DND-41 (cell line): Measurements from ENCODE around the gene KIF5A.

Experiments used
- ATAC-seq: fragments of 200-7000 bp; cut with Tn5 transposase; 3 replicates; pipeline ENCODE4 v1.9.1; 2021; ENCODE audit warnings: low read depth; ENCODE audit not compliant: insufficient read depth
- DNase-seq: peaks from one replicate; pipeline ENCODE4 v3.0.0-alpha.2; 2020
- H2AFZ ChIP-seq: 2 replicates; pipeline ENCODE4 v1.6.0; 2012; ENCODE audit warnings: low read depth, low read length
- H3K27ac ChIP-seq: 2 replicates; pipeline ENCODE4 v1.5.1; 2012; ENCODE audit warnings: low read length, inconsistent platforms
- H3K27me3 ChIP-seq: fragments of 200-600 bp; sonication (generic); 2 replicates; pipeline ENCODE4 v1.6.0; 2012; ENCODE audit warnings: low read length, mild to moderate bottlenecking, inconsistent platforms; ENCODE audit not compliant: insufficient read depth, poor library complexity
- H3K36me3 ChIP-seq: 2 replicates; pipeline ENCODE4 v1.5.1; 2012; ENCODE audit warnings: low read length, inconsistent platforms; ENCODE audit not compliant: insufficient read depth
- H3K4me1 ChIP-seq: 2 replicates; pipeline ENCODE4 v1.5.1; 2012; ENCODE audit warnings: mild to moderate bottlenecking, low read length; ENCODE audit not compliant: insufficient read depth
- H3K4me2 ChIP-seq: 2 replicates; pipeline ENCODE4 v1.6.0; 2012; ENCODE audit warnings: mild to moderate bottlenecking, moderate library complexity, low read length, inconsistent platforms; ENCODE audit not compliant: insufficient read depth
- H3K4me3 ChIP-seq, 2 experiments: fragments of 200-600 bp in 1 of 2; shearing (Covaris generic) in 1 of 2; 2 replicates each; pipeline ENCODE4 v1.5.1; 2012 to 2016; ENCODE audit warnings: inconsistent platforms in 2 of 2, low read length in 2 of 2, mild to moderate bottlenecking in 2 of 2, low read depth in 1 of 2, moderate library complexity in 1 of 2
- H3K79me2 ChIP-seq: 2 replicates; pipeline ENCODE4 v1.6.0; 2012; ENCODE audit warnings: low read length, inconsistent platforms; ENCODE audit not compliant: insufficient read depth
- H3K9ac ChIP-seq: 2 replicates; pipeline ENCODE4 v1.6.0; 2012; ENCODE audit warnings: low read depth, mild to moderate bottlenecking, inconsistent platforms, low read length, moderate library complexity
- H3K9me3 ChIP-seq: 2 replicates; pipeline ENCODE4 v1.5.1; 2012; ENCODE audit warnings: low read length, moderate library complexity, mild to moderate bottlenecking, inconsistent platforms; ENCODE audit not compliant: insufficient read depth, severe bottlenecking
- H4K20me1 ChIP-seq: 2 replicates; pipeline ENCODE4 v1.6.0; 2012; ENCODE audit warnings: low read length; ENCODE audit not compliant: insufficient read depth
- EZH2 ChIP-seq: IDR thresholded peaks from 3 replicates; pipeline ENCODE4 v1.6.1; 2012; ENCODE audit warnings: borderline replicate concordance, low read depth, mild to moderate bottlenecking, moderate library complexity, low read length, inconsistent platforms; ENCODE audit not compliant: severe bottlenecking
- TF ChIP-seq, protein P1 (sequence below): IDR thresholded peaks from 2 replicates; pipeline ENCODE4 v1.5.1; 2012; ENCODE audit warnings: borderline replicate concordance, low read length, moderate library complexity, mild to moderate bottlenecking; ENCODE audit not compliant: poor library complexity, severe bottlenecking; ENCODE audit errors: extremely low read depth

Gene KIF5A

DNA sequence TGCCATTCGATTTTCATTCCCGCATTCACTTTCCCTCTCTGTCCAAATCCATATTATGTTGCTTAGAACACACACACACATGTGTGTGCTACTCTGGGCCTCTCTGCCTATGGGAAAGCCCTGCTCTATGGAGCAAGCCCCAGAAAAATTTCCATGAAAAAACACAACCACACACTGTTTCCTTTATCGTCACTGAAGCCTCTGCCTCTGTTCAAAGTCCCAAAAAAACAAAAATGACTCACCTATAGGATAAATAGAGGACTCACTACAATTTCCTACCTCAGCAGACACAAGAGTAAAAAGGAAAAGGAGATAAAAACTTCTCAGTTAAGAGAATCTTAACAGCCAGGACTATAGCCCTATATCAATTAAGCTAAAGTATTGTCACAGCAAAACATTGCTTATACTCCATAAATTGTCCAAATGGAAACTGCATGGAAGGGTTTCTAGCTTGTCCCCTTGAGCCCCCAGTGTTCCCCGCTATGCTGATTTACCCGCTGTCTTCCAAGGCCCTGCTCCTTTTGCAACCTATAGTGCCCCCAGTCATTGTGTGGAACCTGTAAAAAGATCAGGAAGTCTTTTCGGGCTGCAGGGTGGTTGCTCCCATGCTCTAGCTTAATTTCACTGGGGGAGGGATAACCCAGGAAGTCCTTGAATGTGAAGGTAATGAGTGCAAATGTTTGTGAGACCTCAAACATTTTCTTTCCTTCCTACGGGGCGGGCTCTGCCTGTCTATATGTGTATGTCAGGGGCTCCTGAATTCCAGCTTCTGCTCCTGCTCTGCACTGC, 30.0 kb downstream of the KIF5A start:
- no peak overlapping the region for H3K4me2 ChIP-seq
- no peaks in the 10 kb centered on the region for H3K36me3 ChIP-seq
- peaks cover 30% of the 10 kb centered on the region for H3K27me3 ChIP-seq
- no peak overlapping the region for H3K9ac ChIP-seq
- ATAC-seq = no peak
- no peaks in the 10 kb centered on the region for H4K20me1 ChIP-seq
- TF ChIP-seq, protein P1, sequence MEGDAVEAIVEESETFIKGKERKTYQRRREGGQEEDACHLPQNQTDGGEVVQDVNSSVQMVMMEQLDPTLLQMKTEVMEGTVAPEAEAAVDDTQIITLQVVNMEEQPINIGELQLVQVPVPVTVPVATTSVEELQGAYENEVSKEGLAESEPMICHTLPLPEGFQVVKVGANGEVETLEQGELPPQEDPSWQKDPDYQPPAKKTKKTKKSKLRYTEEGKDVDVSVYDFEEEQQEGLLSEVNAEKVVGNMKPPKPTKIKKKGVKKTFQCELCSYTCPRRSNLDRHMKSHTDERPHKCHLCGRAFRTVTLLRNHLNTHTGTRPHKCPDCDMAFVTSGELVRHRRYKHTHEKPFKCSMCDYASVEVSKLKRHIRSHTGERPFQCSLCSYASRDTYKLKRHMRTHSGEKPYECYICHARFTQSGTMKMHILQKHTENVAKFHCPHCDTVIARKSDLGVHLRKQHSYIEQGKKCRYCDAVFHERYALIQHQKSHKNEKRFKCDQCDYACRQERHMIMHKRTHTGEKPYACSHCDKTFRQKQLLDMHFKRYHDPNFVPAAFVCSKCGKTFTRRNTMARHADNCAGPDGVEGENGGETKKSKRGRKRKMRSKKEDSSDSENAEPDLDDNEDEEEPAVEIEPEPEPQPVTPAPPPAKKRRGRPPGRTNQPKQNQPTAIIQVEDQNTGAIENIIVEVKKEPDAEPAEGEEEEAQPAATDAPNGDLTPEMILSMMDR = no peak
- TF ChIP-seq EZH2 = no peak
- no peak overlapping the region for H3K27ac ChIP-seq
- peaks cover 5% of the 10 kb centered on the region for H3K4me1 ChIP-seq
- DNase-seq = no peak
- no peak overlapping the region for H3K4me3 ChIP-seq
- H3K79me2 ChIP-seq = no peaks in the 10 kb centered on the region
- no peaks in the 10 kb centered on the region for H3K9me3 ChIP-seq
- H2AFZ ChIP-seq = no peak overlapping the region

DNA sequence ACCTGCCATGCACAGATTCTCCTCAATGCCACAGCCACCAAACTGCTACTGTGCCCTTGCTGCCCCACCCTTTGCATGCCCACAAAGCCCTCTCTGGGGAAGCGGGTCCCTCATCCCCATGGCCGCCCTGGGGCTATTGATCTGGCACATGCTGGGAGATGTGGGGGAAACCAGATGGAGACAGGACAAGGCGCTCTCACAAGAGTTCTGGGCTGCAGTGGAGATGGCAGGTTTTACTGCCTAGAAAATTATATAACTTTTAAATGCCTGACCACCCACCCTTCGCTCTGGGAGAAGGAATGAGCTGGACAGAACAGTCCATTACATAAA, 30.6 kb downstream of the KIF5A start:
- Histone ChIP-seq H3K9ac (no peak overlapping the region), H3K4me3 (no peak overlapping the region), H4K20me1 (no peaks in the 10 kb centered on the region), H3K9me3 (no peaks in the 10 kb centered on the region), H3K4me2 (no peak overlapping the region), H3K27ac (no peak overlapping the region), H2AFZ (no peak overlapping the region), H3K27me3 (peaks cover 30% of the 10 kb centered on the region), H3K4me1 (peaks cover 5% of the 10 kb centered on the region), H3K36me3 (no peaks in the 10 kb centered on the region), H3K79me2 (no peaks in the 10 kb centered on the region)
- no peak for TF ChIP-seq EZH2
- TF ChIP-seq, protein P1 = no peak
- DNase-seq = no peak
- ATAC-seq = no peak

GRCh38 chr12:57581802-57582201, 32.0 kb downstream of the KIF5A start:
- no peak overlapping the region for H3K9ac ChIP-seq
- TF ChIP-seq, protein P1 = no peak
- no peak for TF ChIP-seq EZH2
- no peaks in the 10 kb centered on the region for H4K20me1 ChIP-seq
- no peak overlapping the region for H3K27ac ChIP-seq
- ATAC-seq = no peak
- no peaks in the 10 kb centered on the region for H3K9me3 ChIP-seq
- DNase-seq = no peak
- H2AFZ ChIP-seq = no peak overlapping the region
- H3K4me3 ChIP-seq = no peak overlapping the region
- H3K79me2 ChIP-seq = no peaks in the 10 kb centered on the region
- peaks cover 27% of the 10 kb centered on the region for H3K27me3 ChIP-seq
- no peaks in the 10 kb centered on the region for H3K36me3 ChIP-seq
- no peak overlapping the region for H3K4me2 ChIP-seq
- peaks cover 5% of the 10 kb centered on the region for H3K4me1 ChIP-seq

DNA sequence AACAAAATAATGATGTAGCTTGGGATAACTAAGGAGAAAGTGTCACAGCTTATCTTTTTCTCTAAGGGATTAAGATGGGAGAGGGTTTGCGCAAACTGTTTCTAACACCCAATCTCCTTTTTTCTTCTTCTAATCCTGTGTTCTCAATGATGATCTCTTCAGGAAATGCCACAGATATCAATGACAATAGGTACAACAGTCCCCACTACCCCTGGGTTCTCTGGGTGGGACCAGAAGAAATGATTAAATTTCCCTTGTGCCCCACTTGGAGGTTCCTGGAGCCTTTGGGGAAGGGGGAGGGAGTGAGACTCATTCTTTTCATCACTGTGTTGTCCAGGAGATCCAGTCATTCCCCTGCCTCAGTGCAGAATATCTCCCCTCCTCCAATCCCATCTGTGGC, 32.6 kb downstream of the KIF5A start:
- DNase-seq = no peak
- TF ChIP-seq, protein P1 = no peak
- no peak for TF ChIP-seq EZH2
- Histone ChIP-seq H2AFZ (no peak overlapping the region), H3K4me3 (no peak overlapping the region), H3K4me2 (no peak overlapping the region), H3K36me3 (no peaks in the 10 kb centered on the region), H4K20me1 (no peaks in the 10 kb centered on the region), H3K9me3 (no peaks in the 10 kb centered on the region), H3K79me2 (no peaks in the 10 kb centered on the region), H3K9ac (no peak overlapping the region), H3K27me3 (peaks cover 26% of the 10 kb centered on the region), H3K27ac (no peak overlapping the region), H3K4me1 (peaks cover 5% of the 10 kb centered on the region)
- ATAC-seq = no peak
